Measurements from ENCODE around the gene BLACAT1. TPM values are rescaled to one million over a fixed set of nuclear protein-coding genes. Genes with fewer than 3 reads are reported as not detected.
A peak's percentile ranks its signal among the peaks of the same experiment; 100 is the strongest.

BLACAT1 gene
- total and polyA plus RNA-seq, 2 of the 8 experiments (the other 6 are each of a cell fraction or from before 2014, with no cell fraction given): 3.5 to 10.5 TPM

DNA sequence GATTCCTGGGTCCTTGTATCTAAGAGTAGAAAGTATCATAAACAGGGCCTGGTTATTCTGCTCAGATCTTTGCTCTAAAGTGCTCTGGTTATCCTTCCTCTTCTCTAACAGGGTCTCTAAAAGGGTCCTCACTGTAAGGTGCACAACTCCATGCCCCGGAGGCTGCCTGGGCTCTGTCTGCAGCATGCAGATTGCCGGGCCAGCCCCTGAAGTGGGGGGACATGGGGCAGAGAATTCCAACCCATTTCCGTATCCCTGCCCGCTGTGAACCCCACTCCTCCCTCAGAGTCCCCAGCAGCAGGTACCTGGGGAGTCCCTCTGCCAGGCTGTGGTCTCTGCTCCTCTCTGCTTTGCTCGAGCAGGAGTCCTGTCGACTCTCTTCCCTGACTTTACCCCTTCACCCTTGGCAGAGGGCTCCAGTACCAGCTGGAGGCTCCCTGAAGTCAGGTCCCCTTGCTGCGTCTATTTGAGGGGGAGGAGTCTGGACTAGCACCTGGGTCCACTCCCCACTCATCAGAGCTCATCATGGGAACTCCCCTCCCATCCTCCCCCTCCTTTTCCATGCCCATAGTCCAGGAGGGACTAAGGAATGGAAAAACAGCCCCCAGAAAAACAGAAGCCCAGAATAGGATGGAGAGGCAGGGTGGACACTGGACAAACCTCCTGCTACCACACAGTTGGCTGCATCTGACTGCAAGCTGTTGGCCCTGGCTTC, 12.1 kb downstream of the BLACAT1 start:
- H2AK5ac ChIP-seq (ENCODE audit: low read depth, low read length): peak overlapping the region; percentile 99
- peak overlapping the region in 1 of 4 experiments; percentile 13; a peak in 2 of 7 replicates for H3K9ac ChIP-seq (replicated peaks in 1 of 4; ENCODE audit: extremely low read depth in 1 of 4, low read depth in 3 of 4, low read length in 3 of 4)
- 57% methylated on average over 6 of the region's 7 CpGs; no CpG with 5 or more reads in 1 of the 2 experiments for WGBS, 2 experiments (ENCODE audit: extremely low coverage in 1 of 2, insufficient coverage in 1 of 2, insufficient read length in 1 of 2, insufficient replicate concordance in 2 of 2, low coverage in 1 of 2, low lambda C conversion rate in 2 of 2, missing lambda C conversion rate in 1 of 2)
- H2BK120ac ChIP-seq (replicated peaks; ENCODE audit: low read depth, low read length): peak overlapping the region; percentile 1
- no peaks in the 10 kb centered on the region for H3K9me3 ChIP-seq (ENCODE audit: insufficient read depth in 2 of 2, low read depth in 1 of 2, low read length in 1 of 2)
- no peak overlapping the region for H4K5ac ChIP-seq (ENCODE audit: insufficient read length, low read depth, low read length)
- peaks cover 2% of the 10 kb centered on the region; the same call in 1 of the 2 replicates for H3K79me1 ChIP-seq (ENCODE audit: low read depth, low read length)
- H3K4me1 ChIP-seq (replicated peaks in 1 of 4; ENCODE audit: control insufficient read depth in 3 of 4, insufficient read depth in 4 of 4, low read length in 3 of 4): peaks cover 60 to 93% (median 77%) of the 10 kb centered on the region in 4 experiments
- H3K4ac ChIP-seq (replicated peaks; ENCODE audit: insufficient read length, low read depth, low read length): peak overlapping the region; percentile 59
- no peak overlapping the region for H3K56ac ChIP-seq (replicated peaks; ENCODE audit: insufficient read length, low read depth, low read length)
- peak overlapping the region; percentile 60 for H3K18ac ChIP-seq (ENCODE audit: extremely low read depth, low read length)
- peak overlapping the region; percentile 74 for H3K27ac ChIP-seq (ENCODE audit: low read depth, low read length)
- no peak for FAIRE-seq
- TF ChIP-seq POLR2A (IDR thresholded peaks at IDR 0.05; ENCODE audit: control extremely low read depth in 1 of 2, low read depth in 2 of 2, low read length in 2 of 2) (peak in 1 of 2 experiments; percentile 44; a peak in 1 of 3 replicates), SIN3A (conservative IDR thresholded peaks at IDR 0.05 in 1 of 2, IDR thresholded peaks at IDR 0.05 in 1 of 2; ENCODE audit: low read depth in 1 of 2, low read length in 2 of 2) (no peak)
- H2AFZ ChIP-seq (ENCODE audit: low read length): no peak overlapping the region
- peak overlapping the region; percentile 99; the same call in 1 of the 2 replicates for H2BK5ac ChIP-seq (ENCODE audit: low read depth, low read length)
- H3K23ac ChIP-seq (ENCODE audit: insufficient read length): no peak overlapping the region
- H4K20me1 ChIP-seq (replicated peaks in 1 of 2; ENCODE audit: control insufficient read depth in 1 of 2, insufficient read depth in 2 of 2, low read length in 2 of 2): peaks cover 4% of the 10 kb centered on the region in 2 experiments
- peak overlapping the region; percentile 65 to 80 for H3K4me2 ChIP-seq (ENCODE audit: insufficient read depth in 1 of 2, low read depth in 2 of 2, low read length in 2 of 2)
- H4K8ac ChIP-seq (ENCODE audit: extremely low read depth, insufficient read depth, low read length): 0 out of 2 replicates have a peak overlapping the region, but pooled peaks have one; percentile 30
- peak overlapping the region; percentile 96 for H2BK12ac ChIP-seq (ENCODE audit: low read depth, low read length)
- H3K36me3 ChIP-seq (ENCODE audit: control insufficient read depth in 2 of 4, insufficient read depth in 4 of 4, low read length in 3 of 4): peaks cover 0 to 3% (median 0%) of the 10 kb centered on the region in 4 experiments; a peak in 2 of 8 replicates
- DNase-seq (ENCODE audit: low read depth in 1 of 2, low spot score in 2 of 2): no peak
- ChIA-PET CTCF (ENCODE audit: partially characterized antibody) (interaction anchor here (0.5 to 30.2 kb wide), 11 partner anchors 10 to 554 kb away, joined by 3 to 767 read pairs (median 4); partner anchors contain the start of genes BLACAT1 and LEMD1), POLR2A (ENCODE audit: partially characterized antibody) (interaction anchor here (0.8 to 13.3 kb wide), 7 partner anchors 9 to 144 kb away, joined by 3 to 220 read pairs (median 6); partner anchors contain the start of gene BLACAT1)
- H3K27me3 ChIP-seq (replicated peaks in 1 of 4; ENCODE audit: control insufficient read depth in 3 of 4, extremely low read depth in 1 of 4, insufficient read depth in 3 of 4, low read length in 3 of 4): peaks cover 0 to 3% (median 0%) of the 10 kb centered on the region in 4 experiments; a peak in 1 of 7 replicates
- H3K79me2 ChIP-seq (ENCODE audit: control insufficient read depth in 1 of 2, insufficient read depth in 2 of 2, low read length in 2 of 2): no peaks in the 10 kb centered on the region
- H3K14ac ChIP-seq (ENCODE audit: insufficient read length): no peak overlapping the region
- peaks cover 2% of the 10 kb centered on the region; the same call in 1 of the 2 replicates for H3K23me2 ChIP-seq (ENCODE audit: low read depth, low read length)
- H4K91ac ChIP-seq (replicated peaks; ENCODE audit: insufficient read length, low read length): peak overlapping the region; percentile 92
- H3K4me3 ChIP-seq (ENCODE audit: extremely low read depth in 1 of 4, insufficient read depth in 2 of 4, low read depth in 3 of 4, low read length in 4 of 4): peak overlapping the region in 3 of 4 experiments; percentile 20 to 46 (median 30); a peak in 4 of 8 replicates
- H2BK15ac ChIP-seq (ENCODE audit: low read length): peak overlapping the region; percentile 84; the same call in 1 of the 2 replicates
- H2BK20ac ChIP-seq (ENCODE audit: low read length): peak overlapping the region; percentile 27
